GM12892 (cell line): Measurements from ENCODE around the gene FPR2.

Source experiments
- POLR2A ChIP-seq: IDR thresholded peaks from 2 replicates; pipeline ENCODE4 v1.6.1; 2011; ENCODE audit warnings: low read depth, low read length, control low read depth
- POLR2AphosphoS5 ChIP-seq: IDR thresholded peaks from 2 replicates; pipeline ENCODE4 v1.6.1; 2011; ENCODE audit warnings: low read depth, low read length, control low read depth
- TAF1 ChIP-seq: IDR thresholded peaks from 2 replicates; pipeline ENCODE4 v1.6.1; 2011; ENCODE audit warnings: low read depth, mild to moderate bottlenecking, control low read depth, low read length, borderline replicate concordance

- TF ChIP-seq POLR2AphosphoS5 (no peak), POLR2A (no peak), TAF1 (no peak)
Measured at GRCh38 chr19:51807925-51808324, 46.9 kb downstream of the FPR2 start.
